Smooth muscle cell (in vitro differentiated cells): ENCODE results near the gene RWDD3. TPM values are rescaled to one million over a fixed set of nuclear protein-coding genes. Genes with fewer than 3 reads are reported as not detected.

Experiments used
- DNase-seq: peaks from one replicate; lab custom pipeline; 2025; ENCODE audit not compliant: unreplicated experiment; lab: John Stamatoyannopoulos, UW
- H2AFZ ChIP-seq: fragments of 200-600 bp; sonication (generic); 2 replicates; pipeline ENCODE4 v1.6.0; 2016; ENCODE audit warnings: antibody characterized with exemption, low read depth, mild to moderate bottlenecking
- H3F3A ChIP-seq: fragments of 200-600 bp; sonication (generic); 2 replicates; pipeline ENCODE4 v1.6.0; 2017; ENCODE audit warnings: antibody characterized with exemption, low read depth
- H3K27ac ChIP-seq: fragments of 200-600 bp; sonication (generic); 2 replicates; pipeline ENCODE4 v1.5.1; 2016; ENCODE audit warnings: low read depth, mild to moderate bottlenecking
- H3K27me3 ChIP-seq: fragments of 200-600 bp; sonication (generic); 2 replicates; pipeline ENCODE4 v1.6.1; 2016; ENCODE audit warnings: low read depth, mild to moderate bottlenecking
- H3K36me3 ChIP-seq: fragments of 200-600 bp; sonication (generic); 2 replicates; pipeline ENCODE4 v1.5.1; 2016; ENCODE audit warnings: low read depth
- H3K4me1 ChIP-seq: fragments of 200-600 bp; sonication (generic); 2 replicates; pipeline ENCODE4 v1.5.1; 2016; ENCODE audit warnings: low read depth
- H3K4me2 ChIP-seq: fragments of 200-600 bp; sonication (generic); 2 replicates; pipeline ENCODE4 v1.6.0; 2016; ENCODE audit warnings: mild to moderate bottlenecking
- H3K4me3 ChIP-seq: fragments of 200-600 bp; sonication (generic); 2 replicates; pipeline ENCODE4 v1.5.1; 2016; ENCODE audit warnings: mild to moderate bottlenecking
- H3K79me2 ChIP-seq: fragments of 200-600 bp; sonication (generic); 2 replicates; pipeline ENCODE4 v1.6.0; 2016; ENCODE audit warnings: low read depth, mild to moderate bottlenecking
- H3K9ac ChIP-seq: fragments of 200-600 bp; sonication (generic); 2 replicates; pipeline ENCODE4 v1.6.0; 2016; ENCODE audit warnings: low read depth
- H3K9me3 ChIP-seq: fragments of 200-600 bp; sonication (generic); replicated peaks from 2 replicates; pipeline ENCODE4 v1.5.1; 2016; ENCODE audit warnings: low read depth
- H4K20me1 ChIP-seq: fragments of 200-600 bp; sonication (generic); 2 replicates; pipeline ENCODE4 v1.6.0; 2016; ENCODE audit warnings: low read depth
- CTCF ChIP-seq: fragments of 200-600 bp; sonication (generic); IDR thresholded peaks from 2 replicates; pipeline ENCODE4 v1.5.1; 2017; ENCODE audit warnings: borderline replicate concordance, mild to moderate bottlenecking, antibody characterized with exemption; ENCODE audit not compliant: insufficient read depth, poor library complexity, severe bottlenecking
- WGBS: methylation state at CpG from one replicate; pipeline ENCODE4 v1.1.7; 2016; ENCODE audit warnings: low lambda C conversion rate; 5-methylcytosine and 5-hydroxymethylcytosine counted together
- polyA plus RNA-seq: library from polyadenylated mRNA; unstranded; fragments of >200 nt; fragmentation: Nextera tagmentation; extraction: Ambion mirVana; gene quantifications from 2 replicates; pipeline ENCODE4 v1.2.1, GENCODE V29; 2016
- total RNA-seq: library from RNA; depleted of rRNA; stranded (reverse); fragments of >200 nt; gene quantifications from 2 replicates; pipeline ENCODE4 v1.2.3, GENCODE V29; 2014

Gene RWDD3
- total and polyA plus RNA-seq, 2 experiments from 2014 or later = 21.5 to 28.2 TPM

- Histone ChIP-seq H3K4me3 (no peak overlapping the region), H3K9ac (no peak overlapping the region), H3K27ac (no peak overlapping the region), H3K4me1 (peaks cover 31% of the 10 kb centered on the region), H3K36me3 (peaks cover 4% of the 10 kb centered on the region), H3F3A (no peaks in the 10 kb centered on the region), H3K9me3 (no peaks in the 10 kb centered on the region), H2AFZ (no peak overlapping the region), H3K4me2 (peak overlapping the region; percentile 52), H4K20me1 (peaks cover 46% of the 10 kb centered on the region), H3K79me2 (peaks cover 63% of the 10 kb centered on the region), H3K27me3 (no peaks in the 10 kb centered on the region)
- no peak for DNase-seq
- no peak for TF ChIP-seq CTCF
- WGBS = 69% methylated on average over 4 of the region's 4 CpGs
These were observed 4.1 kb downstream of the RWDD3 start for GRCh38 chr1:95237981-95238703.

GRCh38 chr1:95245029-95245428, 11.0 kb downstream of the RWDD3 start:
- peaks cover 4% of the 10 kb centered on the region for H3K36me3 ChIP-seq
- DNase-seq = no peak
- no peaks in the 10 kb centered on the region for H3K9me3 ChIP-seq
- H3K27me3 ChIP-seq = no peaks in the 10 kb centered on the region
- peaks cover 27% of the 10 kb centered on the region for H3K79me2 ChIP-seq
- no peak overlapping the region for H2AFZ ChIP-seq
- WGBS = 100% methylated on average over 1 of the region's 1 CpG
- H4K20me1 ChIP-seq = peaks cover 46% of the 10 kb centered on the region
- no peak overlapping the region for H3K27ac ChIP-seq
- H3K4me3 ChIP-seq = no peak overlapping the region
- no peak overlapping the region for H3K9ac ChIP-seq
- no peaks in the 10 kb centered on the region for H3F3A ChIP-seq
- no peak overlapping the region for H3K4me2 ChIP-seq
- H3K4me1 ChIP-seq = no peaks in the 10 kb centered on the region
- TF ChIP-seq CTCF = no peak

- H2AFZ ChIP-seq = no peak overlapping the region
- no peak overlapping the region for H3K4me2 ChIP-seq
- no peaks in the 10 kb centered on the region for H3F3A ChIP-seq
- H4K20me1 ChIP-seq = peaks cover 43% of the 10 kb centered on the region
- no peak overlapping the region for H3K4me3 ChIP-seq
- WGBS = 90% methylated on average over 3 of the region's 3 CpGs
- no peaks in the 10 kb centered on the region for H3K9me3 ChIP-seq
- peaks cover 4% of the 10 kb centered on the region for H3K36me3 ChIP-seq
- H3K4me1 ChIP-seq = no peaks in the 10 kb centered on the region
- DNase-seq = no peak
- no peak overlapping the region for H3K27ac ChIP-seq
- no peak for TF ChIP-seq CTCF
- no peaks in the 10 kb centered on the region for H3K27me3 ChIP-seq
- no peak overlapping the region for H3K9ac ChIP-seq
- H3K79me2 ChIP-seq = peaks cover 21% of the 10 kb centered on the region
These were observed 12.5 kb downstream of the RWDD3 start for GRCh38 chr1:95246511-95246910.

GRCh38 chr1:95247607-95248006, 13.6 kb downstream of the RWDD3 start:
- TF ChIP-seq CTCF = no peak
- Histone ChIP-seq H3K4me2 (no peak overlapping the region), H3K4me3 (no peak overlapping the region), H3K9me3 (no peaks in the 10 kb centered on the region), H3K79me2 (peaks cover 10% of the 10 kb centered on the region), H3K27me3 (no peaks in the 10 kb centered on the region), H3K4me1 (no peaks in the 10 kb centered on the region), H3K9ac (no peak overlapping the region), H3F3A (no peaks in the 10 kb centered on the region), H3K27ac (no peak overlapping the region), H3K36me3 (no peaks in the 10 kb centered on the region), H4K20me1 (peaks cover 37% of the 10 kb centered on the region), H2AFZ (no peak overlapping the region)
- over 99% methylated on average over 3 of the region's 3 CpGs for WGBS
- no peak for DNase-seq
